ENCODE data around the gene YWHAE.
"Not testable (repeated sequence)": the region's sequence is repeated elsewhere in the genome, so short reads cannot be mapped to it uniquely, and the experiment has no call there.

The YWHAE gene

DNA sequence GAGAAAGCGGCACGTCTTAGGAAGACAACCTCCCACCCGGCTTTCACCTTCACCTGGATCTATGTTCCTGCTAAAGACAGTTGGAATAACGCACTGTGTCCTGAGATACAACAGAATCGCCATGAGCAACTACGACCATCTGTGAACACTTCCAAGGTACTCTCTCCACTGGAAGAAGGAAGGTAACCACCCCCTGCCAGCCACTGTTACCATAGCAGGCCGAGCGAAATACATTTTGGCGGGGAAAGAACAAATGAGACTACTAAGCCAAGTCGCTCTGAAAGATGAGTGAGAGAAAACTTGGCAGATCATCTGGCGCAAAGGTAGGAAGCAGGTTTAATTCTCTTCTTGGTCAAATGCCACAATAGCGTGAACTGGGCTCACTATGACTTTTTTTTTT is 46.2 kb upstream of the YWHAE start:
- no peaks in the 10 kb centered on the region for H3K4me1 ChIP-seq (ENCODE audit: insufficient read depth, low read length, severe bottlenecking)
- H3K27me3 ChIP-seq (ENCODE audit: insufficient read depth, low read length): no peaks in the 10 kb centered on the region
- H3K9me2 ChIP-seq (ENCODE audit: low read depth, low read length): no peaks in the 10 kb centered on the region
- H3K4me3 ChIP-seq (ENCODE audit: low read depth, low read length, poor library complexity, severe bottlenecking): no peak overlapping the region
- H3K27ac ChIP-seq (ENCODE audit: low read depth, low read length, poor library complexity, severe bottlenecking): no peak overlapping the region
- no peak overlapping the region for H3K4me2 ChIP-seq (ENCODE audit: low read length)
- no peaks in the 10 kb centered on the region for H3F3A ChIP-seq (ENCODE audit: insufficient read depth, low read length)
- H2AFZ ChIP-seq (ENCODE audit: low read length): no peak overlapping the region
- H3K79me2 ChIP-seq (ENCODE audit: insufficient read depth, low read length): peaks cover 58% of the 10 kb centered on the region
- no peak for TF ChIP-seq EZH2 (IDR thresholded peaks at IDR 0.05; ENCODE audit: borderline replicate concordance, low read length)
- TF ChIP-seq, protein P1, sequence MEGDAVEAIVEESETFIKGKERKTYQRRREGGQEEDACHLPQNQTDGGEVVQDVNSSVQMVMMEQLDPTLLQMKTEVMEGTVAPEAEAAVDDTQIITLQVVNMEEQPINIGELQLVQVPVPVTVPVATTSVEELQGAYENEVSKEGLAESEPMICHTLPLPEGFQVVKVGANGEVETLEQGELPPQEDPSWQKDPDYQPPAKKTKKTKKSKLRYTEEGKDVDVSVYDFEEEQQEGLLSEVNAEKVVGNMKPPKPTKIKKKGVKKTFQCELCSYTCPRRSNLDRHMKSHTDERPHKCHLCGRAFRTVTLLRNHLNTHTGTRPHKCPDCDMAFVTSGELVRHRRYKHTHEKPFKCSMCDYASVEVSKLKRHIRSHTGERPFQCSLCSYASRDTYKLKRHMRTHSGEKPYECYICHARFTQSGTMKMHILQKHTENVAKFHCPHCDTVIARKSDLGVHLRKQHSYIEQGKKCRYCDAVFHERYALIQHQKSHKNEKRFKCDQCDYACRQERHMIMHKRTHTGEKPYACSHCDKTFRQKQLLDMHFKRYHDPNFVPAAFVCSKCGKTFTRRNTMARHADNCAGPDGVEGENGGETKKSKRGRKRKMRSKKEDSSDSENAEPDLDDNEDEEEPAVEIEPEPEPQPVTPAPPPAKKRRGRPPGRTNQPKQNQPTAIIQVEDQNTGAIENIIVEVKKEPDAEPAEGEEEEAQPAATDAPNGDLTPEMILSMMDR (IDR thresholded peaks at IDR 0.05; ENCODE audit: low read length): no peak
- peaks cover 16% of the 10 kb centered on the region for H3K36me3 ChIP-seq (ENCODE audit: insufficient read depth, low read length)
- no peaks in the 10 kb centered on the region for H4K20me1 ChIP-seq (ENCODE audit: insufficient read depth, low read length)
- H3K9me3 ChIP-seq (ENCODE audit: low read length): no peaks in the 10 kb centered on the region
- no peak overlapping the region for H3K9ac ChIP-seq (ENCODE audit: low read length)

- not testable (repeated sequence) for H4K20me1 ChIP-seq (ENCODE audit: insufficient read depth, low read length); H3K9me2 ChIP-seq (ENCODE audit: low read depth, low read length)
These were observed 45.7 kb upstream of the YWHAE start for GRCh38 chr17:1445695-1446094.

GRCh38 chr17:1442721-1443120 is 42.7 kb upstream of the YWHAE start:
- H2AFZ ChIP-seq (ENCODE audit: low read length); H3K4me1 ChIP-seq (ENCODE audit: insufficient read depth, low read length, severe bottlenecking); H3K9me2 ChIP-seq (ENCODE audit: low read depth, low read length); H3K27ac ChIP-seq (ENCODE audit: low read depth, low read length, poor library complexity, severe bottlenecking); H3K36me3 ChIP-seq (ENCODE audit: insufficient read depth, low read length); H3K4me2 ChIP-seq (ENCODE audit: low read length); H3K4me3 ChIP-seq (ENCODE audit: low read depth, low read length, poor library complexity, severe bottlenecking); H4K20me1 ChIP-seq (ENCODE audit: insufficient read depth, low read length); H3K27me3 ChIP-seq (ENCODE audit: insufficient read depth, low read length); H3F3A ChIP-seq (ENCODE audit: insufficient read depth, low read length); H3K9me3 ChIP-seq (ENCODE audit: low read length); H3K9ac ChIP-seq (ENCODE audit: low read length): not testable (repeated sequence)
- H3K79me2 ChIP-seq (ENCODE audit: insufficient read depth, low read length): peaks cover 37% of the 10 kb centered on the region

More at GRCh38 chr17:1445695-1446094, 45.7 kb upstream of the YWHAE start:
- H3K9ac ChIP-seq (ENCODE audit: low read length); H3F3A ChIP-seq (ENCODE audit: insufficient read depth, low read length); H3K4me3 ChIP-seq (ENCODE audit: low read depth, low read length, poor library complexity, severe bottlenecking); H2AFZ ChIP-seq (ENCODE audit: low read length); H3K27ac ChIP-seq (ENCODE audit: low read depth, low read length, poor library complexity, severe bottlenecking); H3K9me3 ChIP-seq (ENCODE audit: low read length); H3K4me2 ChIP-seq (ENCODE audit: low read length); H3K4me1 ChIP-seq (ENCODE audit: insufficient read depth, low read length, severe bottlenecking); H3K27me3 ChIP-seq (ENCODE audit: insufficient read depth, low read length): not testable (repeated sequence)
- H3K79me2 ChIP-seq (ENCODE audit: insufficient read depth, low read length): peaks cover 57% of the 10 kb centered on the region
- H3K36me3 ChIP-seq (ENCODE audit: insufficient read depth, low read length): peaks cover 20% of the 10 kb centered on the region

DNA sequence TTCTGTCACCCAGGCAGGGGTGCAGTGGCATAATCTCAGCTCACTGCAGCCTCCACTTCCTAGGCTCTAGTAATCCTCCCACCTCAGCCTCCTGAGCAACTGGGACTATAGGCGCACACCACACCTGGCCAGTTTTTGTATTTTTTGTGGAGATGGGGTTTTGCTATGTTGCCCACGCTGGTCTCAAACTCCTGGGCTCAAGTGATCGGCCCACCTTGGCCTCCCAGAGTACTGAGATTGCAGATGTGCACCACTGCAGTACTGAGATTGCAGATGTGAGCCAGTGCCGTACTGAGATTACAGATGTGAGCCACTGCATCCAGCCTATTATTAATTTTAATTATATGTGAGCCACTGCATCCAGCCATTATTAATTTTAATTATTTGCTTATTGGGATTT is 42.2 kb upstream of the YWHAE start:
- no peak overlapping the region for H3K4me2 ChIP-seq (ENCODE audit: low read length)
- peaks cover 7% of the 10 kb centered on the region for H3K36me3 ChIP-seq (ENCODE audit: insufficient read depth, low read length)
- peaks cover 32% of the 10 kb centered on the region for H3K79me2 ChIP-seq (ENCODE audit: insufficient read depth, low read length)
- no peak overlapping the region for H3K27ac ChIP-seq (ENCODE audit: low read depth, low read length, poor library complexity, severe bottlenecking)
- H3K9ac ChIP-seq (ENCODE audit: low read length): no peak overlapping the region
- no peaks in the 10 kb centered on the region for H3K9me2 ChIP-seq (ENCODE audit: low read depth, low read length)
- no peaks in the 10 kb centered on the region for H4K20me1 ChIP-seq (ENCODE audit: insufficient read depth, low read length)
- no peak overlapping the region for H2AFZ ChIP-seq (ENCODE audit: low read length)
- no peak overlapping the region for H3K4me3 ChIP-seq (ENCODE audit: low read depth, low read length, poor library complexity, severe bottlenecking)
- H3K9me3 ChIP-seq (ENCODE audit: low read length): no peaks in the 10 kb centered on the region
- H3F3A ChIP-seq (ENCODE audit: insufficient read depth, low read length): no peaks in the 10 kb centered on the region
- no peak for TF ChIP-seq EZH2 (IDR thresholded peaks at IDR 0.05; ENCODE audit: borderline replicate concordance, low read length)
- TF ChIP-seq, protein P1 (IDR thresholded peaks at IDR 0.05; ENCODE audit: low read length): no peak
- no peaks in the 10 kb centered on the region for H3K4me1 ChIP-seq (ENCODE audit: insufficient read depth, low read length, severe bottlenecking)
- no peaks in the 10 kb centered on the region for H3K27me3 ChIP-seq (ENCODE audit: insufficient read depth, low read length)

All from OCI-LY1 (cell line).